Mesendoderm (in vitro differentiated cells): Measurements from ENCODE around the gene LAX1.
"Not testable (repeated sequence)": the region's sequence is repeated elsewhere in the genome, so short reads cannot be mapped to it uniquely, and the experiment has no call there.

ENCODE experiments used
- DNase-seq: peaks from one replicate; pipeline ENCODE4 v3.0.0; 2013
- H2AK5ac ChIP-seq: 2 replicates; pipeline ENCODE4 v1.6.1; 2013; ENCODE audit warnings: low read length, inconsistent platforms
- H2BK120ac ChIP-seq: 2 replicates; pipeline ENCODE4 v1.6.1; 2013; ENCODE audit warnings: low read depth, mild to moderate bottlenecking, low read length, moderate library complexity, mixed read lengths
- H2BK15ac ChIP-seq: replicated peaks from 2 replicates; pipeline ENCODE4 v1.6.1; 2013; ENCODE audit warnings: low read depth, mild to moderate bottlenecking, moderate library complexity
- H2BK5ac ChIP-seq: 2 replicates; pipeline ENCODE4 v1.6.1; 2013; ENCODE audit warnings: low read length, inconsistent platforms
- H3K18ac ChIP-seq: 2 replicates; pipeline ENCODE4 v1.6.1; 2013; ENCODE audit warnings: mild to moderate bottlenecking, low read length, mixed read lengths
- H3K23ac ChIP-seq: one replicate; pipeline ENCODE4 v1.6.1; 2013; ENCODE audit warnings: low read length
- H3K27ac ChIP-seq: 2 replicates; pipeline ENCODE4 v1.5.1; 2013; ENCODE audit warnings: low read depth, mild to moderate bottlenecking, inconsistent platforms, low read length, moderate library complexity
- H3K27me3 ChIP-seq: 2 replicates; pipeline ENCODE4 v1.6.1; 2013; ENCODE audit warnings: low read length, control low read depth, mild to moderate bottlenecking, inconsistent platforms; ENCODE audit not compliant: insufficient read depth, poor library complexity
- H3K36me3 ChIP-seq: 2 replicates; pipeline ENCODE4 v1.6.1; 2013; ENCODE audit warnings: low read length, inconsistent platforms; ENCODE audit not compliant: control insufficient read depth, insufficient read depth
- H3K4ac ChIP-seq: one replicate; pipeline ENCODE4 v1.6.1; 2013; ENCODE audit warnings: low read depth, mild to moderate bottlenecking, low read length, moderate library complexity
- H3K4me1 ChIP-seq: 2 replicates; pipeline ENCODE4 v1.6.1; 2013; ENCODE audit warnings: low read depth, low read length, inconsistent platforms; ENCODE audit not compliant: control insufficient read depth
- H3K4me2 ChIP-seq: 2 replicates; pipeline ENCODE4 v1.6.1; 2013; ENCODE audit warnings: low read length
- H3K4me3 ChIP-seq: 2 replicates; pipeline ENCODE4 v1.5.1; 2013; ENCODE audit warnings: mild to moderate bottlenecking, low read length
- H3K56ac ChIP-seq: one replicate; pipeline ENCODE4 v1.6.1; 2013; ENCODE audit warnings: low read length
- H3K79me1 ChIP-seq: 2 replicates; pipeline ENCODE4 v1.6.1; 2013; ENCODE audit warnings: low read length, inconsistent platforms
- H3K79me2 ChIP-seq: 2 replicates; pipeline ENCODE4 v1.6.1; 2013; ENCODE audit warnings: mild to moderate bottlenecking, low read length; ENCODE audit not compliant: control insufficient read depth, insufficient read depth
- H3K9ac ChIP-seq: 2 replicates; pipeline ENCODE4 v1.6.1; 2013; ENCODE audit warnings: low read length, inconsistent platforms
- H4K5ac ChIP-seq: one replicate; pipeline ENCODE4 v1.6.1; 2013; ENCODE audit warnings: low read length
- H4K8ac ChIP-seq: one replicate; pipeline ENCODE4 v1.6.1; 2013; ENCODE audit warnings: low read depth, mild to moderate bottlenecking, control low read depth, low read length, moderate library complexity
- WGBS: extraction: QIAGEN DNeasy Blood & Tissue Kit; methylation state at CpG from one replicate; pipeline ENCODE4 v1.1.7; 2013; ENCODE audit warnings: low lambda C conversion rate, missing lambda C conversion rate; ENCODE audit not compliant: insufficient coverage; ENCODE audit errors: extremely low coverage; 5-methylcytosine and 5-hydroxymethylcytosine counted together

LAX1 gene

GRCh38 chr1:203751051-203751450, 13.9 kb upstream of the LAX1 start:
- H3K27ac ChIP-seq = no peak overlapping the region

DNA sequence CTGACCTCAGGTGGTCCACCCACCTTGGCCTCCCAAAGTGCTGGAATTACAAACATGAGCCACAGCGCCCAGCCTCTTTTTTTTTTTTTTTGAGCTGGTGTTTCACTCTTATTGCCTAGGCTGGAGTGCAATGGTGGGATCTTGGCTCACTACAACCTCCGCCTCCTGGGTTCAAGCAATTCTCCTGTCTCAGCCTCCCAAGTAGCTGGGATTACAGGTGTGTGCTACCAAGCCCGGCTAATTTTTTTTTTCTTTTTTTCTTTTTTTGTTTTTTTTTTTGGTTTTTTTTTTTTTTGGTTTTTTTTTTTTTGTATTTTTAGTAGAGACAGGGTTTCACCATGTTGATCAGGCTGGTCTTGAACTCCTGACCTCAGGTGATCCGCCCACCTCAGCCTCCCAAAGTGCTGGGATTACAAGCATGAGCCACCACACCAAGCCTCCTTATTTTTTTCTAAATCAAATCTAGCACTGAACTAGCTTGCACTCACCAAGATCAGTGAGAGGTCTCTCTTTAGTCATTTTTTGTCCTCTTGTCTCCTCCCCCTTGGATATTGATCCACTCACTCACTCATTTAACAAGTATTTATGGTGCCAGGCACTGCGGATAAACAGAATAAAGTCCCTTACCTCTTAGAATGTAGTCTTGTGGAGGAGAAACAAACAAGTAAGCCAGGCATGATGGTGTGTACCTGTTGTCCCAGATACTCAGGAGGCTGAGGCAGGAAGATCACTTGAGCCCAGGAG, 13.2 kb upstream of the LAX1 start:
- H2AK5ac ChIP-seq, H3K79me2 ChIP-seq, H3K79me1 ChIP-seq, H3K27me3 ChIP-seq, H2BK15ac ChIP-seq, H3K18ac ChIP-seq, H4K8ac ChIP-seq, H3K23ac ChIP-seq, DNase-seq, H3K36me3 ChIP-seq, H2BK120ac ChIP-seq, H4K5ac ChIP-seq, H3K27ac ChIP-seq, H3K4ac ChIP-seq, H3K9ac ChIP-seq, H2BK5ac ChIP-seq, H3K4me1 ChIP-seq, H3K4me3 ChIP-seq, H3K56ac ChIP-seq, H3K4me2 ChIP-seq: not testable (repeated sequence)
- WGBS = no CpG with 5 or more reads among the region's 5 CpGs

More at GRCh38 chr1:203751051-203751450, 13.9 kb upstream of the LAX1 start:
- Histone ChIP-seq H3K4me1 (peaks cover 3% of the 10 kb centered on the region), H3K56ac (no peak overlapping the region), H3K79me1 (no peaks in the 10 kb centered on the region), H3K23ac (no peak overlapping the region), H3K4ac (no peak overlapping the region), H3K36me3 (no peaks in the 10 kb centered on the region), H3K18ac (no peak overlapping the region), H3K4me2 (no peak overlapping the region), H3K27me3 (no peaks in the 10 kb centered on the region), H2BK120ac (no peak overlapping the region), H2BK5ac (no peak overlapping the region), H3K4me3 (no peak overlapping the region), H2BK15ac (no peak overlapping the region), H2AK5ac (no peak overlapping the region), H3K79me2 (no peaks in the 10 kb centered on the region), H3K9ac (no peak overlapping the region), H4K8ac (no peak overlapping the region), H4K5ac (no peak overlapping the region)
- no peak for DNase-seq
- WGBS = no CpG with 5 or more reads among the region's 3 CpGs

GRCh38 chr1:203754455-203754864, 10.5 kb upstream of the LAX1 start:
- H3K36me3 ChIP-seq = no peaks in the 10 kb centered on the region
- no peak overlapping the region for H2BK15ac ChIP-seq
- H3K4me2 ChIP-seq = no peak overlapping the region
- no peak overlapping the region for H3K4me3 ChIP-seq
- no peaks in the 10 kb centered on the region for H3K79me1 ChIP-seq
- DNase-seq = no peak
- H2AK5ac ChIP-seq = no peak overlapping the region
- peak overlapping the region; percentile 85 for H3K18ac ChIP-seq
- H3K27me3 ChIP-seq = no peaks in the 10 kb centered on the region
- H3K56ac ChIP-seq = peak overlapping the region; percentile 42
- H2BK120ac ChIP-seq = peak overlapping the region; percentile 35
- no CpG with 5 or more reads among the region's 4 CpGs for WGBS
- no peak overlapping the region for H2BK5ac ChIP-seq
- peaks cover 5% of the 10 kb centered on the region for H3K4me1 ChIP-seq
- no peak overlapping the region for H3K4ac ChIP-seq
- H4K5ac ChIP-seq = no peak overlapping the region
- H4K8ac ChIP-seq = no peak overlapping the region
- no peak overlapping the region for H3K9ac ChIP-seq
- no peaks in the 10 kb centered on the region for H3K79me2 ChIP-seq
- H3K23ac ChIP-seq = no peak overlapping the region
- peak overlapping the region; percentile 66 for H3K27ac ChIP-seq

- Histone ChIP-seq H3K4ac (peak overlapping the region; percentile 43), H3K23ac (no peak overlapping the region), H2BK15ac (no peak overlapping the region), H3K9ac (no peak overlapping the region), H4K8ac (no peak overlapping the region), H3K79me2 (no peaks in the 10 kb centered on the region), H3K56ac (no peak overlapping the region), H3K4me2 (no peak overlapping the region), H3K27me3 (no peaks in the 10 kb centered on the region), H2AK5ac (no peak overlapping the region), H3K18ac (no peak overlapping the region), H3K79me1 (no peaks in the 10 kb centered on the region), H3K4me1 (peaks cover 5% of the 10 kb centered on the region), H3K36me3 (no peaks in the 10 kb centered on the region), H3K4me3 (no peak overlapping the region), H4K5ac (no peak overlapping the region), H3K27ac (no peak overlapping the region), H2BK5ac (no peak overlapping the region), H2BK120ac (no peak overlapping the region)
- no peak for DNase-seq
- no CpG with 5 or more reads among the region's 4 CpGs for WGBS
Observed at GRCh38 chr1:203756036-203756435, 8.9 kb upstream of the LAX1 start.

GRCh38 chr1:203758749-203759148, 6.2 kb upstream of the LAX1 start:
- H3K79me2 ChIP-seq, H3K56ac ChIP-seq, H3K4ac ChIP-seq, H3K27me3 ChIP-seq, H3K36me3 ChIP-seq, H3K9ac ChIP-seq, H3K23ac ChIP-seq, H3K27ac ChIP-seq, H3K4me1 ChIP-seq, H2BK120ac ChIP-seq, H3K18ac ChIP-seq, H3K4me2 ChIP-seq, H2BK5ac ChIP-seq, H3K79me1 ChIP-seq, DNase-seq, H2BK15ac ChIP-seq, H3K4me3 ChIP-seq, H2AK5ac ChIP-seq, H4K5ac ChIP-seq, H4K8ac ChIP-seq: not testable (repeated sequence)
- WGBS = no CpG with 5 or more reads among the region's 2 CpGs

DNA sequence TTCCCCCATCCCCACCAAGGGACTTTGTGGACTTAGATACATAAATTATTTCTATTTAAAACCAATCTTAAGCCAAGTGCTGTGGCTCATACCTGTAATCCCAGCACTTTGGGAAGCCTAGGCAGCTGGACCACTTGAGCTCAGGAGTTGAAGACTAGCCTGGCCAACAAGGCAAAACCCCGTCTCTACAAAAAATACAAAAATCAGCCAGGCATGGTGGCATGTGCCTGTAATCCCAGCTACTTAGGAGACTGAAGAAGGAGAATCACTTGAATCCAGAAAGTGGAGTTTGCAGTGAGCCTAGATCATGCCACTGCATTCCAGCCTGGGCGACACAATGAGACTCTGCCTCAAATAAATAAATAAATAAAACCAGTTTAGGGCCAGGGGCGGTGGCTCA, 4.5 kb upstream of the LAX1 start:
- no peak overlapping the region for H3K27ac ChIP-seq
- no peaks in the 10 kb centered on the region for H3K79me1 ChIP-seq
- H3K4me3 ChIP-seq = no peak overlapping the region
- H3K79me2 ChIP-seq = no peaks in the 10 kb centered on the region
- no peak overlapping the region for H3K4me2 ChIP-seq
- no CpG with 5 or more reads among the region's 3 CpGs for WGBS
- H3K4me1 ChIP-seq = peaks cover 2% of the 10 kb centered on the region
- H4K5ac ChIP-seq = no peak overlapping the region
- H3K27me3 ChIP-seq = no peaks in the 10 kb centered on the region
- no peak overlapping the region for H3K4ac ChIP-seq
- no peak overlapping the region for H3K18ac ChIP-seq
- H3K56ac ChIP-seq = no peak overlapping the region
- no peak for DNase-seq
- no peak overlapping the region for H2BK5ac ChIP-seq
- H3K36me3 ChIP-seq = no peaks in the 10 kb centered on the region
- H2AK5ac ChIP-seq = no peak overlapping the region
- no peak overlapping the region for H2BK120ac ChIP-seq
- H3K23ac ChIP-seq = no peak overlapping the region
- H2BK15ac ChIP-seq = no peak overlapping the region
- no peak overlapping the region for H4K8ac ChIP-seq
- no peak overlapping the region for H3K9ac ChIP-seq
